ENCODE results near the gene SEMA4D. TPM values are rescaled to one million over a fixed set of nuclear protein-coding genes. Genes with fewer than 3 reads are reported as not detected.

The SEMA4D gene
- total and polyA plus RNA-seq, 2 experiments from 2014 or later = 9.4 to 10.4 TPM

DNA sequence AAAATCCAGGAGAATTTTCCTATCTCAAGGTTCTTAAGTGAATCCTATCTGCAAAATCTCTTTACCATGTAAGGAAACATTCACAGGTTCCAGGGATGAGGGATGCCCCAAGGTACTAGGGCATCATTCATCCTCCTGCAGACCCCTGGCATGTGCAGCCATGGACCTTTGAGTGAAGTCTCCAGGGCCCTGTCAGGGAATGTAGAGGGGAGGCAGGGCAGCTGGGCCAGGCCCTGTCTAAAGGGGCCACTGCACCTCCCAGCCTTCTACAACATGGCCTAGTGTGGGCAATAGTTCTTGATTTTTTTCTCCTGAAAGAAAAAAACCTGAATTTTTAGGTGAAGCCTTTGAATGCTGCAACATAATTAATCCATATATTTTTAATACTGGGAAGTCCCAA is 63.3 kb downstream of the SEMA4D start:
- TF ChIP-seq EZH2phosphoT487 (IDR thresholded peaks at IDR 0.05; ENCODE audit: low read depth, severe bottlenecking, unreplicated experiment) (no peak), EZH2 (IDR thresholded peaks at IDR 0.05; ENCODE audit: borderline replicate concordance) (no peak)
- TF ChIP-seq, protein P1, sequence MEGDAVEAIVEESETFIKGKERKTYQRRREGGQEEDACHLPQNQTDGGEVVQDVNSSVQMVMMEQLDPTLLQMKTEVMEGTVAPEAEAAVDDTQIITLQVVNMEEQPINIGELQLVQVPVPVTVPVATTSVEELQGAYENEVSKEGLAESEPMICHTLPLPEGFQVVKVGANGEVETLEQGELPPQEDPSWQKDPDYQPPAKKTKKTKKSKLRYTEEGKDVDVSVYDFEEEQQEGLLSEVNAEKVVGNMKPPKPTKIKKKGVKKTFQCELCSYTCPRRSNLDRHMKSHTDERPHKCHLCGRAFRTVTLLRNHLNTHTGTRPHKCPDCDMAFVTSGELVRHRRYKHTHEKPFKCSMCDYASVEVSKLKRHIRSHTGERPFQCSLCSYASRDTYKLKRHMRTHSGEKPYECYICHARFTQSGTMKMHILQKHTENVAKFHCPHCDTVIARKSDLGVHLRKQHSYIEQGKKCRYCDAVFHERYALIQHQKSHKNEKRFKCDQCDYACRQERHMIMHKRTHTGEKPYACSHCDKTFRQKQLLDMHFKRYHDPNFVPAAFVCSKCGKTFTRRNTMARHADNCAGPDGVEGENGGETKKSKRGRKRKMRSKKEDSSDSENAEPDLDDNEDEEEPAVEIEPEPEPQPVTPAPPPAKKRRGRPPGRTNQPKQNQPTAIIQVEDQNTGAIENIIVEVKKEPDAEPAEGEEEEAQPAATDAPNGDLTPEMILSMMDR (IDR thresholded peaks at IDR 0.05; ENCODE audit: poor library complexity) = no peak
- H3K27ac ChIP-seq = no peak overlapping the region
- DNase-seq (ENCODE audit: low spot score) = no peak
- no peaks in the 10 kb centered on the region for H3K9me2 ChIP-seq (replicated peaks; ENCODE audit: insufficient read depth)
- peaks cover 6% of the 10 kb centered on the region for H3K4me1 ChIP-seq (ENCODE audit: insufficient read depth)
- no peaks in the 10 kb centered on the region for H3K9me3 ChIP-seq (ENCODE audit: low read depth)
- no peak overlapping the region for H2AFZ ChIP-seq
- H3K36me3 ChIP-seq (replicated peaks; ENCODE audit: insufficient read depth, low read depth) = no peaks in the 10 kb centered on the region
- no peak overlapping the region for H3K4me3 ChIP-seq
- no peaks in the 10 kb centered on the region for H3K27me3 ChIP-seq
- no peaks in the 10 kb centered on the region for H4K20me1 ChIP-seq (ENCODE audit: insufficient read depth, poor library complexity, severe bottlenecking)
- no peak overlapping the region for H3K4me2 ChIP-seq
- H3K79me2 ChIP-seq = peaks cover 6% of the 10 kb centered on the region

DNA sequence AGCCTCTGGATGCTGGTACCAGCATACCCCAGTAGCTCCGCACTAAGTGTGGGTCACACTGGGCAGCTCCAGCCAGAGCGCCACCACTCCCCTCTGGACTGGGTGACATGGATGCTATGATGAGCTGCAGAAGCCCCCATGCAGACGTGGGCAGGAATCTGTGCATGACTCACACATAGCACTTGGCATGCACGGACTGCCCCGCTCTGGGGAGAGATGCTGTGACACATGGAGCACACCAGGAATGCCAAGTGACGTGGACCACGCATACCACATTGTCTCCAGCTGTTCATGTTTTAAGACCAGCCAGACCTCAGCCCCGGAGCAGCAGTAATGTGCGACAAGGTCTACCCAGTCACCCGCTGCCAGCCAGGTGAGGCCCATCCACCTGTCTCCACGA is 64.1 kb downstream of the SEMA4D start:
- Histone ChIP-seq H3K36me3 (replicated peaks; ENCODE audit: insufficient read depth, low read depth) (no peaks in the 10 kb centered on the region), H3K27me3 (no peaks in the 10 kb centered on the region), H3K4me2 (no peak overlapping the region), H2AFZ (no peak overlapping the region), H3K9me2 (replicated peaks; ENCODE audit: insufficient read depth) (no peaks in the 10 kb centered on the region), H3K9me3 (ENCODE audit: low read depth) (no peaks in the 10 kb centered on the region), H3K4me3 (no peak overlapping the region), H3K27ac (no peak overlapping the region), H4K20me1 (ENCODE audit: insufficient read depth, poor library complexity, severe bottlenecking) (no peaks in the 10 kb centered on the region), H3K4me1 (ENCODE audit: insufficient read depth) (peaks cover 6% of the 10 kb centered on the region), H3K79me2 (peaks cover 6% of the 10 kb centered on the region)
- no peak for DNase-seq (ENCODE audit: low spot score)
- TF ChIP-seq EZH2 (IDR thresholded peaks at IDR 0.05; ENCODE audit: borderline replicate concordance) (no peak), EZH2phosphoT487 (IDR thresholded peaks at IDR 0.05; ENCODE audit: low read depth, severe bottlenecking, unreplicated experiment) (no peak)
- TF ChIP-seq, protein P1 (IDR thresholded peaks at IDR 0.05; ENCODE audit: poor library complexity) = no peak
- whole genome bisulfite sequencing (ENCODE audit: low lambda C conversion rate, missing lambda C conversion rate) = 90% methylated on average over 11 of the region's 11 CpGs

DNA sequence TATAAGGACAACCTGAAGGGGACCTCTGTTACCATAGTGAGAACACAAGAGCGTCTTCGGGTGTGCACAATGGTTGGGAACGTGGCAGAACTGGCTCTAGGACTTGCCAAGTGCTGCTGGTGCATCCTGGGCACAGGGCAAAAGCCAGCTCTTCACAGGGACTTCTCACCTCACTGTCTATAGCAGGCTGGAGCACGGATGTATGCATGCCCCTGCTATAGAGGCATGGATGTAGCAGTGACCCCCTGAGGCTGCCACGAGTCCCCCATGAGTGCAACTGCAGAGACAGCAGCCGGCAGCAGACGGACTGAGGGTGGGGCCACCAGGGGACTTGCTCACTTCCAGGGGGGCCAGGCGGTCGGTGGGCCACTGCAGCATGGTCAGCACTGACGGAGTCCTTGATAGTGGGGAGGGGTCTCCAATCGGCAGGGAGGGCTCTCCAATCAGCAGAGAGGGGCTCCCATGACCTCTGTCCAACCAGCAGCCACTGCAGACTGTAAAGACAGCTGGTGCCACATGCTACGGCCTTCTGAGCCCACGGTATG is 64.9 kb downstream of the SEMA4D start:
- Histone ChIP-seq H3K79me2 (peaks cover 6% of the 10 kb centered on the region), H3K4me2 (no peak overlapping the region), H3K9me3 (ENCODE audit: low read depth) (no peaks in the 10 kb centered on the region), H2AFZ (no peak overlapping the region), H3K4me1 (ENCODE audit: insufficient read depth) (peaks cover 6% of the 10 kb centered on the region), H3K9me2 (replicated peaks; ENCODE audit: insufficient read depth) (no peaks in the 10 kb centered on the region), H3K4me3 (no peak overlapping the region), H3K36me3 (replicated peaks; ENCODE audit: insufficient read depth, low read depth) (no peaks in the 10 kb centered on the region), H4K20me1 (ENCODE audit: insufficient read depth, poor library complexity, severe bottlenecking) (no peaks in the 10 kb centered on the region), H3K27ac (no peak overlapping the region), H3K27me3 (no peaks in the 10 kb centered on the region)
- DNase-seq (ENCODE audit: low spot score) = no peak
- WGBS (ENCODE audit: low lambda C conversion rate, missing lambda C conversion rate) = 83% methylated on average over 13 of the region's 13 CpGs
- no peak for TF ChIP-seq EZH2 (IDR thresholded peaks at IDR 0.05; ENCODE audit: borderline replicate concordance)
- no peak for TF ChIP-seq EZH2phosphoT487 (IDR thresholded peaks at IDR 0.05; ENCODE audit: low read depth, severe bottlenecking, unreplicated experiment)
- TF ChIP-seq, protein P1 (IDR thresholded peaks at IDR 0.05; ENCODE audit: poor library complexity) = no peak
